IMR-90 (cell line): ENCODE measurements around the gene COX8A. TPM values are rescaled to one million over a fixed set of nuclear protein-coding genes. Genes with fewer than 3 reads are reported as not detected.
"Not testable (repeated sequence)": the region's sequence is repeated elsewhere in the genome, so short reads cannot be mapped to it uniquely, and the experiment has no call there.

Experiments used
- ATAC-seq: fragments of 200-7000 bp; cut with Tn5 transposase; 2 replicates; pipeline ENCODE4 v1.9.1; 2020; ENCODE audit warnings: low read depth, mild to moderate bottlenecking, moderate library complexity
- BruUV-seq: library from RNA; stranded (reverse); fragments of 400-500 nt; replicated peaks from 2 replicates; lab custom pipeline; 2021; lab: Mats Ljungman, UMichigan
- CTCF ChIA-PET: fragments of 300-600 bp; formaldehyde crosslinking; extraction: SDS; loops from one replicate; lab custom pipeline; 2021; ENCODE audit warnings: antibody characterized with exemption; lab: Yijun Ruan, JAX
- POLR2A ChIA-PET: fragments of 300-600 bp; sonication (Branson Sonifier 250); formaldehyde crosslinking; loops from one replicate; lab custom pipeline; 2022; ENCODE audit warnings: antibody characterized with exemption; ENCODE audit not compliant: unreplicated experiment; lab: Charles Lee
- DNase-seq: peaks from one replicate; pipeline ENCODE4 v3.0.0; 2013
- H2AFZ ChIP-seq: replicated peaks from 2 replicates; pipeline ENCODE3; 2013; ENCODE audit warnings: low read length, mild to moderate bottlenecking; ENCODE audit not compliant: poor library complexity
- H2AK5ac ChIP-seq: 2 replicates; pipeline ENCODE4 v1.6.1; 2013; ENCODE audit warnings: low read depth, low read length, inconsistent platforms
- H2AK9ac ChIP-seq: replicated peaks from 2 replicates; pipeline ENCODE3; 2013; ENCODE audit warnings: mild to moderate bottlenecking, low read depth, low read length, moderate library complexity; ENCODE audit not compliant: poor library complexity
- H2BK120ac ChIP-seq: 2 replicates; pipeline ENCODE4 v1.6.1; 2013; ENCODE audit warnings: low read depth, low read length, inconsistent platforms
- H2BK15ac ChIP-seq: 3 replicates; pipeline ENCODE4 v1.6.1; 2013; ENCODE audit warnings: low read depth, low read length, inconsistent platforms
- H2BK20ac ChIP-seq: 2 replicates; pipeline ENCODE4 v1.6.1; 2013; ENCODE audit warnings: low read depth, mild to moderate bottlenecking, inconsistent platforms, low read length, moderate library complexity
- H2BK5ac ChIP-seq: 2 replicates; pipeline ENCODE4 v1.6.1; 2013; ENCODE audit warnings: mild to moderate bottlenecking, low read depth, low read length, inconsistent platforms; ENCODE audit not compliant: poor library complexity, severe bottlenecking
- H3K14ac ChIP-seq: replicated peaks from 2 replicates; pipeline ENCODE4 v1.6.1; 2013; ENCODE audit warnings: low read depth, low read length, inconsistent platforms
- H3K18ac ChIP-seq: 2 replicates; pipeline ENCODE4 v1.6.1; 2013; ENCODE audit warnings: low read depth, low read length, control low read depth
- H3K23ac ChIP-seq: 2 replicates; pipeline ENCODE4 v1.6.1; 2013; ENCODE audit warnings: low read depth, low read length, inconsistent platforms
- H3K27ac ChIP-seq: 2 replicates; pipeline ENCODE4 v1.5.1; 2013; ENCODE audit warnings: mild to moderate bottlenecking, control low read depth, low read length; ENCODE audit not compliant: insufficient read depth
- H3K27me3 ChIP-seq: 2 replicates; pipeline ENCODE4 v1.6.1; 2013; ENCODE audit warnings: low read length; ENCODE audit not compliant: control insufficient read depth, insufficient read depth
- H3K36me3 ChIP-seq: 2 replicates; pipeline ENCODE4 v1.6.1; 2013; ENCODE audit warnings: low read length, mixed read lengths; ENCODE audit not compliant: control insufficient read depth, insufficient read depth
- H3K4ac ChIP-seq: 2 replicates; pipeline ENCODE4 v1.6.1; 2013; ENCODE audit warnings: low read depth, low read length, inconsistent platforms
- H3K4me1 ChIP-seq: 2 replicates; pipeline ENCODE4 v1.6.1; 2013; ENCODE audit warnings: low read length, mixed read lengths; ENCODE audit not compliant: control insufficient read depth, insufficient read depth
- H3K4me2 ChIP-seq: 2 replicates; pipeline ENCODE4 v1.6.1; 2013; ENCODE audit warnings: low read depth, mild to moderate bottlenecking, control low read depth, low read length, moderate library complexity
- H3K4me3 ChIP-seq: 2 replicates; pipeline ENCODE4 v1.5.1; 2013; ENCODE audit warnings: low read depth, mild to moderate bottlenecking, control low read depth, low read length, moderate library complexity; ENCODE audit not compliant: insufficient read depth
- H3K56ac ChIP-seq: 2 replicates; pipeline ENCODE4 v1.6.1; 2013; ENCODE audit warnings: low read length, inconsistent platforms; ENCODE audit not compliant: insufficient read depth; ENCODE audit errors: extremely low read depth
- H3K79me1 ChIP-seq, 2 experiments: 2 replicates each; pipeline ENCODE4 v1.6.1; 2013; ENCODE audit warnings: low read length in 2 of 2, inconsistent platforms in 1 of 2, low read depth in 1 of 2
- H3K9ac ChIP-seq: 2 replicates; pipeline ENCODE4 v1.6.1; 2013; ENCODE audit warnings: low read depth, low read length, control low read depth
- H3K9me1 ChIP-seq: 2 replicates; pipeline ENCODE4 v1.6.1; 2013; ENCODE audit warnings: low read length, inconsistent platforms; ENCODE audit not compliant: insufficient read depth
- H3K9me3 ChIP-seq: 2 replicates; pipeline ENCODE4 v1.6.1; 2013; ENCODE audit warnings: low read length; ENCODE audit not compliant: control insufficient read depth, insufficient read depth
- H4K20me1 ChIP-seq: 2 replicates; pipeline ENCODE4 v1.6.1; 2013; ENCODE audit warnings: low read length, inconsistent platforms; ENCODE audit not compliant: insufficient read depth
- H4K5ac ChIP-seq: 2 replicates; pipeline ENCODE4 v1.6.1; 2013; ENCODE audit warnings: mild to moderate bottlenecking, low read depth, low read length, control low read depth
- H4K8ac ChIP-seq, 2 experiments: 2 replicates each; pipeline ENCODE4 v1.6.1; 2013; ENCODE audit warnings: low read depth in 2 of 2, low read length in 2 of 2, control low read depth in 1 of 2, inconsistent platforms in 1 of 2
- H4K91ac ChIP-seq: 2 replicates; pipeline ENCODE4 v1.6.1; 2013; ENCODE audit warnings: low read depth, low read length, inconsistent platforms; ENCODE audit not compliant: insufficient read depth
- RCOR1 ChIP-seq: IDR thresholded peaks from 2 replicates; pipeline ENCODE4 v1.6.1; 2012; ENCODE audit warnings: mild to moderate bottlenecking, low read length, improper control_type of control experiment; ENCODE audit not compliant: insufficient replicate concordance
- WGBS, 2 experiments: methylation state at CpG; one replicate each; pipeline versions ENCODE4 v1.1.5 to v1.1.7; 2013; ENCODE audit warnings: missing lambda C conversion rate in 2 of 2; ENCODE audit not compliant: insufficient read length in 1 of 2; ENCODE audit errors: extremely low coverage in 2 of 2; 5-methylcytosine and 5-hydroxymethylcytosine counted together
- dilution Hi-C: fragments of 300-500 bp; cut with HindIII; formaldehyde crosslinking; loops from one replicate; pipeline ENCODE4 v1.14.3; 2018; ENCODE audit warnings: low sequenced_read_pairs; ENCODE audit not compliant: unreplicated experiment
- in situ Hi-C: fragments of 300-500 bp; cut with MboI; formaldehyde crosslinking; loops from 3 replicates; pipeline ENCODE4 v1.14.3; 2019; ENCODE audit warnings: low sequenced_read_pairs, inconsistent platforms, mixed read lengths
- intact Hi-C: fragments of 100-400 bp; cut with micrococcal nuclease; formaldehyde crosslinking; loops from 2 replicates; pipeline ENCODE4 v1.10.0; 2022
- polyA plus RNA-seq, 3 experiments: library from polyadenylated mRNA; depleted of rRNA; stranded (reverse); fragments of >200 nt; gene quantifications; 2 replicates each; pipeline ENCODE4 v1.2.3, GENCODE V29; 2012; ENCODE audit warnings: low replicate concordance in 1 of 3
- total RNA-seq: library from RNA; depleted of rRNA; stranded (reverse); fragments of >200 nt; gene quantifications from 2 replicates; pipeline ENCODE4 v1.2.3, GENCODE V29; 2012

The COX8A gene
- total and polyA plus RNA-seq, 2 of the 4 experiments (the other 2 are of a cell fraction) = 250 to 598 TPM

- intact Hi-C loops = no loop called here
- Histone ChIP-seq H2BK15ac (no peak overlapping the region), H2BK20ac (no peak overlapping the region), H3K23ac (no peak overlapping the region), H3K4me2 (no peak overlapping the region), H2AK5ac (no peak overlapping the region), H3K14ac (no peak overlapping the region), H3K4me3 (no peak overlapping the region), H3K36me3 (no peaks in the 10 kb centered on the region), H3K27me3 (no peaks in the 10 kb centered on the region), H2AFZ (no peak overlapping the region), H3K9me1 (peaks cover 2% of the 10 kb centered on the region; the same call in 1 of the 2 replicates), H3K9ac (no peak overlapping the region), H3K4me1 (peaks cover 2% of the 10 kb centered on the region), H4K8ac (no peak overlapping the region), H3K18ac (no peak overlapping the region), H3K56ac (no peak overlapping the region), H3K4ac (no peak overlapping the region), H3K27ac (no peak overlapping the region), H4K20me1 (peaks cover 3% of the 10 kb centered on the region), H3K79me1 (peaks cover 0 to 8% of the 10 kb centered on the region in 2 experiments; a peak in 3 of 4 replicates), H4K5ac (no peak overlapping the region), H2AK9ac (no peak overlapping the region), H4K91ac (no peak overlapping the region), H2BK120ac (no peak overlapping the region), H3K9me3 (no peaks in the 10 kb centered on the region), H2BK5ac (no peak overlapping the region)
- DNase-seq (no peak), ATAC-seq (no peak)
- no CpG with 5 or more reads among the region's 5 CpGs for WGBS, 2 experiments
- ChIA-PET POLR2A (no interaction called here), CTCF (no interaction called here)
- in situ Hi-C loops = no loop called here
- dilution Hi-C loops = no loop called here
- TF ChIP-seq RCOR1 = no peak
- BruUV-seq = no TSS peak
Observed at GRCh38 chr11:63970902-63971301, 3.5 kb upstream of the COX8A start.

GRCh38 chr11:63973912-63974258 is 535 bp upstream of the COX8A start:
- POLR2A ChIA-PET, H3K4me1 ChIP-seq, H3K9ac ChIP-seq, H2BK15ac ChIP-seq, H3K4me2 ChIP-seq, H3K27ac ChIP-seq, H3K36me3 ChIP-seq, H3K4ac ChIP-seq, H2AK5ac ChIP-seq, intact Hi-C loops, H3K27me3 ChIP-seq, DNase-seq, H3K56ac ChIP-seq, H3K9me3 ChIP-seq, H4K91ac ChIP-seq, in situ Hi-C loops, H3K4me3 ChIP-seq, H3K23ac ChIP-seq, dilution Hi-C loops, H2BK120ac ChIP-seq, H3K14ac ChIP-seq, H2AK9ac ChIP-seq, H2BK5ac ChIP-seq, H4K5ac ChIP-seq, H2BK20ac ChIP-seq, ATAC-seq, H3K18ac ChIP-seq, BruUV-seq: not testable (repeated sequence)
- 81% methylated on average over 18 of the region's 18 CpGs; no CpG with 5 or more reads in 1 of the 2 experiments for WGBS, 2 experiments
- peaks cover 5 to 30% of the 10 kb centered on the region in 2 experiments; a peak in 3 of 4 replicates for H3K79me1 ChIP-seq
- H4K8ac ChIP-seq = peak overlapping the region in 1 of 2 experiments; percentile 60; a peak in 1 of 4 replicates
- CTCF ChIA-PET = interaction anchor here (0.6 kb wide), 1 partner anchor 39 kb away, joined by 8 read pairs; no protein-coding TSS in a partner anchor
- H4K20me1 ChIP-seq = peaks cover 16% of the 10 kb centered on the region
- peaks cover 15% of the 10 kb centered on the region for H3K9me1 ChIP-seq
- H2AFZ ChIP-seq = peak overlapping the region; percentile 97
